Astrocyte (in vitro differentiated cells and primary cell): Measurements from ENCODE around the gene PPP1R2.

Source experiments
- EZH2 ChIP-seq: IDR thresholded peaks from 2 replicates; pipeline ENCODE4 v1.6.1; 2012; ENCODE audit warnings: mild to moderate bottlenecking, low read length, inconsistent platforms; ENCODE audit not compliant: insufficient read depth
- TF ChIP-seq, protein P1 (sequence below): IDR thresholded peaks from 2 replicates; pipeline ENCODE4 v1.5.1; 2011; ENCODE audit warnings: low read depth, mild to moderate bottlenecking, inconsistent platforms, low read length, moderate library complexity; ENCODE audit not compliant: insufficient read depth

DNA sequence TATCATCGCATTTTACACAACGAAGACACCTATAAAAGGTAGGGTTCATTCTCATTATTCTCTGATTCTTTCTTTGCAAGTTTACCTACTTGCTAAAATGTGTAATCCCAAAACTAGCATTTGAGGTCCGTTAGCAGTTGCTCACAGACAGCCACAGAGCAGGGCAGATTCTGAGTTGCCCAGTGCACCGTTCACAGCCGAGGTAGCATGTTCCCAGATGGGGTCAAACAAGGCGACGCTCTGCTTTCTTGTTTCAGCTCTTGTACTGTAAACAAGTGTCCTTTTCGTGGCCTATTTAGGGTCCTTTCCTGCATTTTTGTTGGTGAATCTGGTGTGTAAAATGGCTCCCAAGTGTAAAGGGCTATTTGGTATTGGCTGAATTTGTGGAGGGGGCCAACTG is 3.1 kb downstream of the PPP1R2 start:
- TF ChIP-seq, protein P1, sequence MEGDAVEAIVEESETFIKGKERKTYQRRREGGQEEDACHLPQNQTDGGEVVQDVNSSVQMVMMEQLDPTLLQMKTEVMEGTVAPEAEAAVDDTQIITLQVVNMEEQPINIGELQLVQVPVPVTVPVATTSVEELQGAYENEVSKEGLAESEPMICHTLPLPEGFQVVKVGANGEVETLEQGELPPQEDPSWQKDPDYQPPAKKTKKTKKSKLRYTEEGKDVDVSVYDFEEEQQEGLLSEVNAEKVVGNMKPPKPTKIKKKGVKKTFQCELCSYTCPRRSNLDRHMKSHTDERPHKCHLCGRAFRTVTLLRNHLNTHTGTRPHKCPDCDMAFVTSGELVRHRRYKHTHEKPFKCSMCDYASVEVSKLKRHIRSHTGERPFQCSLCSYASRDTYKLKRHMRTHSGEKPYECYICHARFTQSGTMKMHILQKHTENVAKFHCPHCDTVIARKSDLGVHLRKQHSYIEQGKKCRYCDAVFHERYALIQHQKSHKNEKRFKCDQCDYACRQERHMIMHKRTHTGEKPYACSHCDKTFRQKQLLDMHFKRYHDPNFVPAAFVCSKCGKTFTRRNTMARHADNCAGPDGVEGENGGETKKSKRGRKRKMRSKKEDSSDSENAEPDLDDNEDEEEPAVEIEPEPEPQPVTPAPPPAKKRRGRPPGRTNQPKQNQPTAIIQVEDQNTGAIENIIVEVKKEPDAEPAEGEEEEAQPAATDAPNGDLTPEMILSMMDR: no peak
- TF ChIP-seq EZH2: no peak
